Measurements from ENCODE around the gene MPHOSPH9. TPM values are rescaled to one million over a fixed set of nuclear protein-coding genes. Genes with fewer than 3 reads are reported as not detected.

The MPHOSPH9 gene
- total and polyA plus RNA-seq, 2 donors (not counting 1 experiment from before 2014, with no cell fraction given) = 17.2 to 50.5 TPM

- Histone ChIP-seq H3K27ac (ENCODE audit: insufficient read depth, low read length) (no peak overlapping the region), H3K36me3 (ENCODE audit: control insufficient read depth, insufficient read depth, low read length) (no peaks in the 10 kb centered on the region), H3K4me1 (ENCODE audit: control insufficient read depth, extremely low read depth, insufficient read depth, low read length) (no peaks in the 10 kb centered on the region), H3K9me3 (ENCODE audit: control insufficient read depth, insufficient read depth, low read depth, low read length) (no peaks in the 10 kb centered on the region), H3K4me2 (ENCODE audit: extremely low read depth, insufficient read depth, low read length) (no peak overlapping the region), H3K4me3 (replicated peaks in 1 of 4; ENCODE audit: control extremely low read depth in 1 of 4, insufficient read depth in 1 of 4, low read depth in 3 of 4, low read length in 4 of 4) (no peak overlapping the region), H3K9ac (ENCODE audit: insufficient read depth, low read length) (no peak overlapping the region), H3K79me2 (ENCODE audit: control insufficient read depth, insufficient read depth, low read length) (no peaks in the 10 kb centered on the region), H3K27me3 (ENCODE audit: control insufficient read depth, insufficient read depth, low read length) (no peaks in the 10 kb centered on the region), H2AFZ (ENCODE audit: low read length) (no peak overlapping the region), H4K20me1 (ENCODE audit: control insufficient read depth, extremely low read depth, insufficient read depth, low read length) (no peaks in the 10 kb centered on the region)
- TF ChIP-seq CTCF (conservative IDR thresholded peaks at IDR 0.05 in 1 of 2, IDR thresholded peaks at IDR 0.05 in 1 of 2; ENCODE audit: low read depth in 1 of 2, low read length in 2 of 2) = no peak
- TF ChIP-seq EZH2 (IDR thresholded peaks at IDR 0.05; ENCODE audit: low read length, missing control alignments) = no peak
- no peak for DNase-seq (ENCODE audit: low read depth in 2 of 2)
These were observed 33.0 kb downstream of the MPHOSPH9 start for GRCh38 chr12:123199936-123200335.

- H3K27ac ChIP-seq (ENCODE audit: insufficient read depth, low read length) = no peak overlapping the region
- H3K27me3 ChIP-seq (ENCODE audit: control insufficient read depth, insufficient read depth, low read length) = no peaks in the 10 kb centered on the region
- no peaks in the 10 kb centered on the region for H3K4me1 ChIP-seq (ENCODE audit: control insufficient read depth, extremely low read depth, insufficient read depth, low read length)
- H4K20me1 ChIP-seq (ENCODE audit: control insufficient read depth, extremely low read depth, insufficient read depth, low read length) = no peaks in the 10 kb centered on the region
- no peak overlapping the region for H3K9ac ChIP-seq (ENCODE audit: insufficient read depth, low read length)
- TF ChIP-seq CTCF (conservative IDR thresholded peaks at IDR 0.05 in 1 of 2, IDR thresholded peaks at IDR 0.05 in 1 of 2; ENCODE audit: low read depth in 1 of 2, low read length in 2 of 2) (no peak), EZH2 (IDR thresholded peaks at IDR 0.05; ENCODE audit: low read length, missing control alignments) (no peak)
- no peak for DNase-seq (ENCODE audit: low read depth in 2 of 2)
- H3K36me3 ChIP-seq (ENCODE audit: control insufficient read depth, insufficient read depth, low read length) = peaks cover 5% of the 10 kb centered on the region
- no peak overlapping the region for H2AFZ ChIP-seq (ENCODE audit: low read length)
- H3K4me2 ChIP-seq (ENCODE audit: extremely low read depth, insufficient read depth, low read length) = no peak overlapping the region
- no peaks in the 10 kb centered on the region for H3K79me2 ChIP-seq (ENCODE audit: control insufficient read depth, insufficient read depth, low read length)
- no peak overlapping the region for H3K4me3 ChIP-seq (replicated peaks in 1 of 4; ENCODE audit: control extremely low read depth in 1 of 4, insufficient read depth in 1 of 4, low read depth in 3 of 4, low read length in 4 of 4)
- no peaks in the 10 kb centered on the region for H3K9me3 ChIP-seq (ENCODE audit: control insufficient read depth, insufficient read depth, low read depth, low read length)
These were observed 45.3 kb downstream of the MPHOSPH9 start for GRCh38 chr12:123187637-123188036.

GRCh38 chr12:123180171-123180570, 52.8 kb downstream of the MPHOSPH9 start:
- no peak overlapping the region for H3K27ac ChIP-seq (ENCODE audit: insufficient read depth, low read length)
- peak in 1 of 2 donors; percentile 21 for DNase-seq (ENCODE audit: low read depth in 2 of 2)
- H3K79me2 ChIP-seq (ENCODE audit: control insufficient read depth, insufficient read depth, low read length) = no peaks in the 10 kb centered on the region
- no peak overlapping the region for H3K9ac ChIP-seq (ENCODE audit: insufficient read depth, low read length)
- H3K9me3 ChIP-seq (ENCODE audit: control insufficient read depth, insufficient read depth, low read depth, low read length) = no peaks in the 10 kb centered on the region
- TF ChIP-seq EZH2 (IDR thresholded peaks at IDR 0.05; ENCODE audit: low read length, missing control alignments) = no peak
- TF ChIP-seq CTCF (conservative IDR thresholded peaks at IDR 0.05 in 1 of 2, IDR thresholded peaks at IDR 0.05 in 1 of 2; ENCODE audit: low read depth in 1 of 2, low read length in 2 of 2) = no peak
- H3K27me3 ChIP-seq (ENCODE audit: control insufficient read depth, insufficient read depth, low read length) = no peaks in the 10 kb centered on the region
- H2AFZ ChIP-seq (ENCODE audit: low read length) = no peak overlapping the region
- H3K4me1 ChIP-seq (ENCODE audit: control insufficient read depth, extremely low read depth, insufficient read depth, low read length) = no peaks in the 10 kb centered on the region
- no peak overlapping the region for H3K4me2 ChIP-seq (ENCODE audit: extremely low read depth, insufficient read depth, low read length)
- H3K4me3 ChIP-seq (replicated peaks in 1 of 4; ENCODE audit: control extremely low read depth in 1 of 4, insufficient read depth in 1 of 4, low read depth in 3 of 4, low read length in 4 of 4) = no peak overlapping the region
- no peaks in the 10 kb centered on the region for H4K20me1 ChIP-seq (ENCODE audit: control insufficient read depth, extremely low read depth, insufficient read depth, low read length)
- H3K36me3 ChIP-seq (ENCODE audit: control insufficient read depth, insufficient read depth, low read length) = no peaks in the 10 kb centered on the region
